Renal pelvis (tissue), 12 donors: Measurements from ENCODE around the gene FBXO36. TPM values are rescaled to one million over a fixed set of nuclear protein-coding genes. Genes with fewer than 3 reads are reported as not detected.
"Not testable (repeated sequence)": the region's sequence is repeated elsewhere in the genome, so short reads cannot be mapped to it uniquely, and the experiment has no call there.

Experiments
- DNase-seq: peaks from one replicate; pipeline ENCODE4 v3.0.0-alpha.2; 2013
- long read RNA-seq, 16 experiments: transcript quantifications; one replicate each; lab custom pipeline, GENCODE V29; 2026
- polyA plus RNA-seq, 3 donors: library from polyadenylated mRNA; unstranded; fragments of 120-200 nt; gene quantifications; one replicate each; pipeline ENCODE4 v1.2.1, GENCODE V29; 2013; ENCODE audit not compliant: insufficient read length in 3 of 3

FBXO36 gene
- polyA plus RNA-seq = 1 to 10 TPM; 5.9 to 7.8 (median 7.3) TPM
- long read RNA-seq, donor 1, partial matches to known transcripts = 0 of 4 reads
- long read RNA-seq, donor 1, other reads (novel, unspliced or antisense) = 0 of 4 reads
- long read RNA-seq, donor 2, transcript FBXO36-201 (4 exons, 2,810 nt) = major isoform, 5 of 5 reads
- long read RNA-seq, donor 2, partial matches to known transcripts = 0 of 5 reads
- long read RNA-seq, donor 2, other reads (novel, unspliced or antisense) = 0 of 5 reads
- long read RNA-seq, donor 3, partial matches to known transcripts = 0 of 4 reads
- long read RNA-seq, donor 3, other reads (novel, unspliced or antisense) = 0 of 4 reads
- long read RNA-seq, donor 4, transcript FBXO36-201 (4 exons, 2,810 nt) = major isoform, 5 of 5 reads
- long read RNA-seq, donor 4, partial matches to known transcripts = 0 of 5 reads
- long read RNA-seq, donor 4, other reads (novel, unspliced or antisense) = 0 of 5 reads
- long read RNA-seq, donor 5, partial matches to known transcripts = 0 of 3 reads
- long read RNA-seq, donor 5, other reads (novel, unspliced or antisense) = 0 of 3 reads
- long read RNA-seq, donor 6, transcript FBXO36-201 (4 exons, 2,810 nt) = major isoform, 5 of 7 reads
- long read RNA-seq, donor 6, partial matches to known transcripts = 0 of 7 reads
- long read RNA-seq, donor 6, other reads (novel, unspliced or antisense) = 0 of 7 reads
- long read RNA-seq, donor 7, transcript FBXO36-201 (4 exons, 2,810 nt) = major isoform, 6 of 6 reads
- long read RNA-seq, donor 7, partial matches to known transcripts = 0 of 6 reads
- long read RNA-seq, donor 7, other reads (novel, unspliced or antisense) = 0 of 6 reads
- long read RNA-seq, donor 8, partial matches to known transcripts = 0 of 1 reads
- long read RNA-seq, donor 8, other reads (novel, unspliced or antisense) = 0 of 1 reads
- long read RNA-seq, donor 9, transcript FBXO36-201 (4 exons, 2,810 nt) = major isoform, 7 of 12 reads
- long read RNA-seq, donor 9, partial matches to known transcripts = 5 of 12 reads
- long read RNA-seq, donor 9, other reads (novel, unspliced or antisense) = 0 of 12 reads
- long read RNA-seq, donor 10 = 0 reads
- long read RNA-seq, donor 11, transcript FBXO36-201 (4 exons, 2,810 nt) = major isoform, 5 of 5 reads
- long read RNA-seq, donor 11, partial matches to known transcripts = 0 of 5 reads
- long read RNA-seq, donor 11, other reads (novel, unspliced or antisense) = 0 of 5 reads
- long read RNA-seq, donor 12, transcript FBXO36-201 (4 exons, 2,810 nt) = major isoform, 8 of 8 reads
- long read RNA-seq, donor 12, partial matches to known transcripts = 0 of 8 reads
- long read RNA-seq, donor 12, other reads (novel, unspliced or antisense) = 0 of 8 reads
- long read RNA-seq, donor 13 = 0 reads
- long read RNA-seq, donor 14 = 0 reads
- long read RNA-seq, donor 15, partial matches to known transcripts = 0 of 1 reads
- long read RNA-seq, donor 15, other reads (novel, unspliced or antisense) = 0 of 1 reads
- long read RNA-seq, donor 16, partial matches to known transcripts = 0 of 4 reads
- long read RNA-seq, donor 16, other reads (novel, unspliced or antisense) = 0 of 4 reads

- DNase-seq = no peak
Measured at GRCh38 chr2:229922449-229923386, at the start of gene FBXO36. Gene FBXO36, plus strand, starts transcription at chr2:229922503. Its CDS starts 11 bp downstream, at chr2:229922514.

- DNase-seq = no peak
Measured at GRCh38 chr2:229873123-229873581, 49.2 kb upstream of the FBXO36 start.

GRCh38 chr2:229874647-229875046, 47.7 kb upstream of the FBXO36 start:
- DNase-seq = no peak

GRCh38 chr2:229875549-229875948, 46.8 kb upstream of the FBXO36 start:
- no peak for DNase-seq

GRCh38 chr2:229879191-229879950, 42.9 kb upstream of the FBXO36 start:
- DNase-seq = no peak

GRCh38 chr2:229880892-229881586, 41.3 kb upstream of the FBXO36 start:
- DNase-seq = no peak

- no peak for DNase-seq
Measured at GRCh38 chr2:229882583-229882982, 39.7 kb upstream of the FBXO36 start.

GRCh38 chr2:229884775-229885699, 37.3 kb upstream of the FBXO36 start:
- DNase-seq = no peak

GRCh38 chr2:229887441-229887840, 34.9 kb upstream of the FBXO36 start:
- DNase-seq = no peak

- no peak for DNase-seq
Measured at GRCh38 chr2:229888031-229888430, 34.3 kb upstream of the FBXO36 start.

- no peak for DNase-seq
Measured at GRCh38 chr2:229889023-229889422, 33.3 kb upstream of the FBXO36 start.

- DNase-seq = no peak
Measured at GRCh38 chr2:229896857-229897256, 25.4 kb upstream of the FBXO36 start.

- DNase-seq = no peak
Measured at GRCh38 chr2:229899604-229900003, 22.7 kb upstream of the FBXO36 start.

GRCh38 chr2:229900012-229900411, 22.3 kb upstream of the FBXO36 start:
- DNase-seq = no peak

- DNase-seq = not testable (repeated sequence)
Measured at GRCh38 chr2:229900514-229900913, 21.8 kb upstream of the FBXO36 start.

GRCh38 chr2:229901819-229902218, 20.5 kb upstream of the FBXO36 start:
- no peak for DNase-seq

- no peak for DNase-seq
Measured at GRCh38 chr2:229903037-229903436, 19.3 kb upstream of the FBXO36 start.
